Measurements from ENCODE around the gene NFIA. TPM values are rescaled to one million over a fixed set of nuclear protein-coding genes. Genes with fewer than 3 reads are reported as not detected.

NFIA gene
- total and polyA plus RNA-seq, 2 of the 13 experiments (the other 11 are each of a cell fraction or from before 2014, with no cell fraction given): 14.7 to 28.5 TPM

DNA sequence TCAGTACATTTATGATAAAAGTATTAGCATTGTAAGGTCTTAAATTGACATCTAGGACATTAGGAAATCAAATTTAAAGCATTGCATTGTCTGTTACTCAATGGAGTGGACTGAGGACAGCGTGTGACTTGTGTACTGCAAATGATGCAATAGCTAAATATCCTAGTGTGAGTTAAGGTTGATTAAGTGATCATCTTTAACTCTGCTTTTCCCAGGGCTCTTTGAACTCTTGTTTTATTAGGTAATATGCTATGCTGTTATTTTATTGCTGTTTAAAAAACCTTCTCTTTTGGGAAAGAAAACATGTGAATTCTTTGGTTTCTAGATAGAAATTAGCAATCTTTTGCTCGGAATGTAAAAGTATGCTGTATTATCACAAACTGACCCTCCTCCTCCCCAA is 38.6 kb downstream of the NFIA start (continued):
- TF ChIP-seq ZZZ3 (CRISPR knock-in tag; IDR thresholded peaks at IDR 0.05; ENCODE audit: borderline replicate concordance) (no peak), SMC3 (IDR thresholded peaks at IDR 0.05; ENCODE audit: low read length) (no peak; the same call in 1 of the 2 replicates), ZNF598 (CRISPR knock-in tag; IDR thresholded peaks at IDR 0.05; ENCODE audit: borderline replicate concordance) (no peak), NRL (CRISPR knock-in tag; IDR thresholded peaks at IDR 0.05; ENCODE audit: borderline replicate concordance) (no peak), PRMT3 (CRISPR knock-in tag; IDR thresholded peaks at IDR 0.05; ENCODE audit: borderline replicate concordance, low read depth) (no peak), ZNF850 (CRISPR knock-in tag; conservative IDR thresholded peaks at IDR 0.05) (no peak), ZNF737 (CRISPR knock-in tag; IDR thresholded peaks at IDR 0.05; ENCODE audit: borderline replicate concordance) (no peak), ARID5B (CRISPR knock-in tag; IDR thresholded peaks at IDR 0.05) (peak; percentile 91), ADNP (CRISPR knock-in tag; IDR thresholded peaks at IDR 0.05) (no peak), DNMT1 (CRISPR knock-in tag; IDR thresholded peaks at IDR 0.05) (no peak), NFYC (CRISPR knock-in tag; IDR thresholded peaks at IDR 0.05) (no peak), NPAS2 (CRISPR knock-in tag; IDR thresholded peaks at IDR 0.05; ENCODE audit: borderline replicate concordance) (no peak), ZFP36L1 (CRISPR knock-in tag; IDR thresholded peaks at IDR 0.05) (no peak), ZNF256 (CRISPR knock-in tag; conservative IDR thresholded peaks at IDR 0.05) (no peak), ZFP36 (IDR thresholded peaks at IDR 0.05; ENCODE audit: borderline replicate concordance, low read depth, low read length, partially characterized antibody) (no peak), ATF7-NPFF (CRISPR knock-in tag; IDR thresholded peaks at IDR 0.05; ENCODE audit: low read depth) (no peak), ZNF576 (CRISPR knock-in tag; IDR thresholded peaks at IDR 0.05) (no peak), ZHX1 (CRISPR knock-in tag; IDR thresholded peaks at IDR 0.05; ENCODE audit: low read depth) (no peak), ZNF839 (CRISPR knock-in tag; IDR thresholded peaks at IDR 0.05; ENCODE audit: borderline replicate concordance) (no peak)
- TF ChIP-seq, protein P1, sequence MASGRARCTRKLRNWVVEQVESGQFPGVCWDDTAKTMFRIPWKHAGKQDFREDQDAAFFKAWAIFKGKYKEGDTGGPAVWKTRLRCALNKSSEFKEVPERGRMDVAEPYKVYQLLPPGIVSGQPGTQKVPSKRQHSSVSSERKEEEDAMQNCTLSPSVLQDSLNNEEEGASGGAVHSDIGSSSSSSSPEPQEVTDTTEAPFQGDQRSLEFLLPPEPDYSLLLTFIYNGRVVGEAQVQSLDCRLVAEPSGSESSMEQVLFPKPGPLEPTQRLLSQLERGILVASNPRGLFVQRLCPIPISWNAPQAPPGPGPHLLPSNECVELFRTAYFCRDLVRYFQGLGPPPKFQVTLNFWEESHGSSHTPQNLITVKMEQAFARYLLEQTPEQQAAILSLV (CRISPR knock-in tag; IDR thresholded peaks at IDR 0.05; ENCODE audit: borderline replicate concordance): no peak
- TF ChIP-seq, protein P2, sequence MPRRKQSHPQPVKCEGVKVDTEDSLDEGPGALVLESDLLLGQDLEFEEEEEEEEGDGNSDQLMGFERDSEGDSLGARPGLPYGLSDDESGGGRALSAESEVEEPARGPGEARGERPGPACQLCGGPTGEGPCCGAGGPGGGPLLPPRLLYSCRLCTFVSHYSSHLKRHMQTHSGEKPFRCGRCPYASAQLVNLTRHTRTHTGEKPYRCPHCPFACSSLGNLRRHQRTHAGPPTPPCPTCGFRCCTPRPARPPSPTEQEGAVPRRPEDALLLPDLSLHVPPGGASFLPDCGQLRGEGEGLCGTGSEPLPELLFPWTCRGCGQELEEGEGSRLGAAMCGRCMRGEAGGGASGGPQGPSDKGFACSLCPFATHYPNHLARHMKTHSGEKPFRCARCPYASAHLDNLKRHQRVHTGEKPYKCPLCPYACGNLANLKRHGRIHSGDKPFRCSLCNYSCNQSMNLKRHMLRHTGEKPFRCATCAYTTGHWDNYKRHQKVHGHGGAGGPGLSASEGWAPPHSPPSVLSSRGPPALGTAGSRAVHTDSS (CRISPR knock-in tag; conservative IDR thresholded peaks at IDR 0.05): no peak
